Gastrocnemius medialis (tissue), 4 donors: ENCODE results near the gene UGT1A10. TPM values are rescaled to one million over a fixed set of nuclear protein-coding genes. Genes with fewer than 3 reads are reported as not detected.

Experiments
- ATAC-seq, 2 donors: fragments of 150-250 bp; one replicate each; pipeline ENCODE4 v1.9.1; 2016
- DNase-seq, 2 donors: peaks; one replicate each; pipeline ENCODE4 v3.0.0-alpha.2; 2019
- H3K27ac ChIP-seq, 4 donors: fragments of 200-600 bp; sonication (generic); 1 replicate in 1 of 4; 2 replicates in 3 of 4; pipeline ENCODE4 v1.5.1; 2016 to 2018; ENCODE audit warnings: mild to moderate bottlenecking in 2 of 4, moderate library complexity in 1 of 4
- H3K27me3 ChIP-seq, 3 donors: fragments of 200-600 bp; sonication (generic) in 2 of 3; 1 replicate in 1 of 3; 2 replicates in 2 of 3; pipeline versions ENCODE4 v1.5.1 to v1.6.0; 2016 to 2019; ENCODE audit warnings: mild to moderate bottlenecking in 1 of 3, moderate library complexity in 1 of 3
- H3K36me3 ChIP-seq, 2 donors: fragments of 200-600 bp; sonication (generic) in 1 of 2; one replicate each; pipeline ENCODE4 v1.5.1; 2017 to 2018
- H3K4me1 ChIP-seq, 2 donors: fragments of 200-600 bp; sonication (generic) in 1 of 2; one replicate each; pipeline ENCODE4 v1.5.1; 2016 to 2017; ENCODE audit warnings: mild to moderate bottlenecking in 2 of 2
- H3K4me3 ChIP-seq, 4 donors: fragments of 200-600 bp; sonication (generic) in 3 of 4; 1 replicate in 1 of 4; 2 replicates in 3 of 4; pipeline ENCODE4 v1.5.1; 2016 to 2019; ENCODE audit warnings: mild to moderate bottlenecking in 2 of 4
- H3K9me3 ChIP-seq, 3 donors: fragments of 200-600 bp; sonication (generic) in 2 of 3; 1 replicate in 1 of 3; 2 replicates in 2 of 3; pipeline ENCODE4 v1.5.1; 2016 to 2019
- CTCF ChIP-seq, 5 experiments: fragments of 450-650 bp in 3 of 5; fragments of 200-600 bp in 2 of 5; sonication (generic) in 2 of 5; IDR thresholded peaks in 4 of 5; conservative IDR thresholded peaks in 1 of 5; 1 replicate in 4 of 5; 2 replicates in 1 of 5; pipeline ENCODE4 v1.5.1; 2016 to 2019; ENCODE audit warnings: antibody characterized with exemption in 5 of 5, mild to moderate bottlenecking in 3 of 5, moderate library complexity in 3 of 5
- POLR2A ChIP-seq, 2 donors: fragments of 450-650 bp; IDR thresholded peaks; one replicate each; pipeline ENCODE4 v1.6.1; 2017; ENCODE audit warnings: antibody characterized with exemption in 2 of 2, mild to moderate bottlenecking in 2 of 2, moderate library complexity in 2 of 2
- in situ Hi-C, 4 donors: fragments of 200-750 bp; cut with MboI; loops; one replicate each; pipeline versions ENCODE4 v1.15.0 to v1.8.0; 2017; ENCODE audit warnings: low sequenced_read_pairs in 4 of 4
- intact Hi-C: fragments of 100-400 bp; cut with DNase I; formaldehyde crosslinking; loops from one replicate; pipeline ENCODE4 v1.15.1; 2023; ENCODE audit warnings: low total_unique reads
- total RNA-seq, 4 donors: library from RNA; depleted of rRNA; stranded (reverse); fragments of >200 nt; gene quantifications; one replicate each; pipeline versions ENCODE4 v1.1.0 to v1.2.3, GENCODE V29; 2016

The UGT1A10 gene
- total RNA-seq, 4 donors from 2014 or later, result 0.12 TPM; not detected in 3

- Histone ChIP-seq H3K4me1 (no peaks in the 10 kb centered on the region), H3K27me3 (no peaks in the 10 kb centered on the region), H3K4me3 (no peak overlapping the region), H3K9me3 (no peaks in the 10 kb centered on the region), H3K27ac (no peak overlapping the region), H3K36me3 (no peaks in the 10 kb centered on the region)
- DNase-seq (no peak), ATAC-seq (no peak)
- in situ Hi-C loops, result no loop called here
- intact Hi-C loops, result no loop called here
- TF ChIP-seq POLR2A (IDR thresholded peaks at IDR 0.05) (no peak), CTCF (IDR thresholded peaks at IDR 0.05 in 4 of 5, conservative IDR thresholded peaks at IDR 0.05 in 1 of 5) (no peak)
Measured at GRCh38 chr2:233663911-233664310, 27.7 kb downstream of the UGT1A10 start.

GRCh38 chr2:233668605-233669260 lies 32.5 kb downstream of the UGT1A10 start:
- Histone ChIP-seq H3K9me3 (no peaks in the 10 kb centered on the region), H3K36me3 (no peaks in the 10 kb centered on the region), H3K4me3 (no peak overlapping the region), H3K4me1 (no peaks in the 10 kb centered on the region), H3K27ac (no peak overlapping the region), H3K27me3 (no peaks in the 10 kb centered on the region)
- in situ Hi-C loops, result no loop called here
- DNase-seq, result no peak
- TF ChIP-seq CTCF (IDR thresholded peaks at IDR 0.05 in 4 of 5, conservative IDR thresholded peaks at IDR 0.05 in 1 of 5) (no peak), POLR2A (IDR thresholded peaks at IDR 0.05) (no peak)
- intact Hi-C loops, result no loop called here
- ATAC-seq, result no peak

- ATAC-seq, result no peak
- intact Hi-C loops, result no loop called here
- H3K27me3 ChIP-seq, result no peaks in the 10 kb centered on the region
- no peak for DNase-seq
- no peak within 1 kb of the TSS for H3K4me3 ChIP-seq
- H3K9me3 ChIP-seq, result no peaks in the 10 kb centered on the region
- TF ChIP-seq CTCF (IDR thresholded peaks at IDR 0.05 in 4 of 5, conservative IDR thresholded peaks at IDR 0.05 in 1 of 5), result no peak
- TF ChIP-seq POLR2A (IDR thresholded peaks at IDR 0.05), result no peak
- no peak within 1 kb of the TSS for H3K27ac ChIP-seq
- H3K4me1 ChIP-seq, result no peaks in the 10 kb centered on the region
- no peaks in the 10 kb centered on the region for H3K36me3 ChIP-seq
- in situ Hi-C loops, result no loop called here
Measured at GRCh38 chr2:233671290-233672161, 35.3 kb downstream of the UGT1A10 start, which contains the start of gene UGT1A9. UGT1A9 (plus strand) TSS chr2:233671898; CDS start chr2:233671935, 37 bp downstream.

- no peak for TF ChIP-seq CTCF (IDR thresholded peaks at IDR 0.05 in 4 of 5, conservative IDR thresholded peaks at IDR 0.05 in 1 of 5)
- TF ChIP-seq POLR2A (IDR thresholded peaks at IDR 0.05), result no peak
- Histone ChIP-seq H3K27me3 (no peaks in the 10 kb centered on the region), H3K4me1 (no peaks in the 10 kb centered on the region), H3K27ac (no peak overlapping the region), H3K36me3 (no peaks in the 10 kb centered on the region), H3K4me3 (no peak overlapping the region), H3K9me3 (no peaks in the 10 kb centered on the region)
- intact Hi-C loops (no loop called here), in situ Hi-C loops (no loop called here)
- DNase-seq (no peak), ATAC-seq (no peak)
Measured at GRCh38 chr2:233672886-233673285, 36.6 kb downstream of the UGT1A10 start.
